H7 (cell line): ENCODE results near the gene ECHS1. TPM values are rescaled to one million over a fixed set of nuclear protein-coding genes. Genes with fewer than 3 reads are reported as not detected.

Experiments used
- DNase-seq: peaks from one replicate; pipeline ENCODE4 v3.0.0; 2012
- H3K27me3 ChIP-seq: 2 replicates; pipeline ENCODE4 v1.6.0; 2011; ENCODE audit warnings: mild to moderate bottlenecking, low read length; ENCODE audit not compliant: control insufficient read depth, insufficient read depth
- H3K36me3 ChIP-seq: replicated peaks from 2 replicates; pipeline ENCODE4 v1.5.1; 2011; ENCODE audit warnings: low read length; ENCODE audit not compliant: control insufficient read depth, insufficient read depth
- H3K4me3 ChIP-seq: 2 replicates; pipeline ENCODE4 v1.5.1; 2011; ENCODE audit warnings: low read depth, mild to moderate bottlenecking, control low read depth, low read length, moderate library complexity; ENCODE audit not compliant: insufficient read depth
- total RNA-seq: library from RNA; depleted of rRNA; stranded (reverse); fragments of >200 nt; shearing (Covaris generic); gene quantifications from 2 replicates; pipeline ENCODE4 v1.2.3, GENCODE V29; 2014

The ECHS1 gene
- total RNA-seq, 1 experiment from 2014 or later = 108 TPM

GRCh38 chr10:133353202-133353959 is 19.8 kb downstream of the ECHS1 start:
- no peak overlapping the region for H3K4me3 ChIP-seq
- peak; percentile 59 for DNase-seq
- peaks cover 4% of the 10 kb centered on the region for H3K36me3 ChIP-seq
- no peaks in the 10 kb centered on the region; the same call in 1 of the 2 replicates for H3K27me3 ChIP-seq

GRCh38 chr10:133351408-133352318 is 21.5 kb downstream of the ECHS1 start:
- peak; percentile 83 for DNase-seq

GRCh38 chr10:133350950-133351329 is 22.2 kb downstream of the ECHS1 start:
- no peak overlapping the region for H3K4me3 ChIP-seq
- H3K27me3 ChIP-seq = no peaks in the 10 kb centered on the region; the same call in 1 of the 2 replicates
- peak; percentile 61 for DNase-seq
- peaks cover 4% of the 10 kb centered on the region for H3K36me3 ChIP-seq

More at GRCh38 chr10:133351408-133352318, 21.5 kb downstream of the ECHS1 start:
- H3K27me3 ChIP-seq = no peaks in the 10 kb centered on the region; the same call in 1 of the 2 replicates
- peaks cover 4% of the 10 kb centered on the region for H3K36me3 ChIP-seq
- H3K4me3 ChIP-seq = no peak overlapping the region

GRCh38 chr10:133350283-133350949 is 22.7 kb downstream of the ECHS1 start:
- H3K36me3 ChIP-seq = peaks cover 3% of the 10 kb centered on the region
- no peak overlapping the region for H3K4me3 ChIP-seq
- no peaks in the 10 kb centered on the region; the same call in 1 of the 2 replicates for H3K27me3 ChIP-seq
- peak; percentile 44 for DNase-seq

- Histone ChIP-seq H3K4me3 (no peak overlapping the region), H3K36me3 (no peaks in the 10 kb centered on the region), H3K27me3 (no peaks in the 10 kb centered on the region; the same call in none of the 2 replicates)
- DNase-seq = no peak
Observed at GRCh38 chr10:133349577-133350011, 23.6 kb downstream of the ECHS1 start.

- Histone ChIP-seq H3K27me3 (no peaks in the 10 kb centered on the region; the same call in none of the 2 replicates), H3K36me3 (no peaks in the 10 kb centered on the region), H3K4me3 (no peak overlapping the region)
- no peak for DNase-seq
Observed at GRCh38 chr10:133349160-133349568, 24.0 kb downstream of the ECHS1 start.

GRCh38 chr10:133347710-133348517 is 25.2 kb downstream of the ECHS1 start:
- Histone ChIP-seq H3K27me3 (peaks cover 1% of the 10 kb centered on the region), H3K36me3 (no peaks in the 10 kb centered on the region), H3K4me3 (no peak overlapping the region)
- DNase-seq = peak; percentile 73

GRCh38 chr10:133346413-133346812 is 26.7 kb downstream of the ECHS1 start:
- DNase-seq = peak; percentile 73
- Histone ChIP-seq H3K4me3 (no peak overlapping the region), H3K36me3 (no peaks in the 10 kb centered on the region), H3K27me3 (peaks cover 1% of the 10 kb centered on the region)

GRCh38 chr10:133344236-133344635 is 28.9 kb downstream of the ECHS1 start:
- H3K4me3 ChIP-seq = no peak overlapping the region
- peaks cover 1% of the 10 kb centered on the region; the same call in 1 of the 2 replicates for H3K27me3 ChIP-seq
- no peaks in the 10 kb centered on the region for H3K36me3 ChIP-seq
- no peak for DNase-seq

GRCh38 chr10:133343558-133343957 is 29.6 kb downstream of the ECHS1 start:
- DNase-seq = no peak

GRCh38 chr10:133342942-133343341 is 30.2 kb downstream of the ECHS1 start:
- H3K36me3 ChIP-seq = no peaks in the 10 kb centered on the region
- no peak for DNase-seq
- H3K27me3 ChIP-seq = peaks cover 1% of the 10 kb centered on the region; the same call in 1 of the 2 replicates
- no peak overlapping the region for H3K4me3 ChIP-seq

More at GRCh38 chr10:133343558-133343957, 29.6 kb downstream of the ECHS1 start:
- H3K4me3 ChIP-seq = no peak overlapping the region
- H3K36me3 ChIP-seq = no peaks in the 10 kb centered on the region
- peaks cover 1% of the 10 kb centered on the region; the same call in 1 of the 2 replicates for H3K27me3 ChIP-seq

GRCh38 chr10:133341983-133342382 is 31.2 kb downstream of the ECHS1 start:
- DNase-seq = no peak
- Histone ChIP-seq H3K36me3 (no peaks in the 10 kb centered on the region), H3K27me3 (peaks cover 7% of the 10 kb centered on the region), H3K4me3 (no peak overlapping the region)

- peaks cover 28% of the 10 kb centered on the region for H3K27me3 ChIP-seq
- peak; percentile 54 for DNase-seq
- H3K4me3 ChIP-seq = no peak overlapping the region
- H3K36me3 ChIP-seq = no peaks in the 10 kb centered on the region
Observed at GRCh38 chr10:133339708-133340380, 33.3 kb downstream of the ECHS1 start.
